HT1080 (cell line): Measurements from ENCODE around the gene GNGT2. TPM values are rescaled to one million over a fixed set of nuclear protein-coding genes. Genes with fewer than 3 reads are reported as not detected.
"Not testable (repeated sequence)": the region's sequence is repeated elsewhere in the genome, so short reads cannot be mapped to it uniquely, and the experiment has no call there.

Source experiments
- DNase-seq: peaks from one replicate; pipeline ENCODE4 v3.0.0-alpha.2; 2015; ENCODE audit warnings: low read depth
- total RNA-seq: library from RNA; depleted of rRNA; stranded (reverse); fragments of >200 nt; shearing (Covaris generic); gene quantifications from 2 replicates; pipeline ENCODE4 v1.2.3, GENCODE V29; 2014

The GNGT2 gene
- total RNA-seq, 1 experiment from 2014 or later, result 10.9 TPM

- peak; percentile 76 for DNase-seq
Measured at GRCh38 chr17:49209061-49209571, 1.3 kb downstream of the GNGT2 start.

DNA sequence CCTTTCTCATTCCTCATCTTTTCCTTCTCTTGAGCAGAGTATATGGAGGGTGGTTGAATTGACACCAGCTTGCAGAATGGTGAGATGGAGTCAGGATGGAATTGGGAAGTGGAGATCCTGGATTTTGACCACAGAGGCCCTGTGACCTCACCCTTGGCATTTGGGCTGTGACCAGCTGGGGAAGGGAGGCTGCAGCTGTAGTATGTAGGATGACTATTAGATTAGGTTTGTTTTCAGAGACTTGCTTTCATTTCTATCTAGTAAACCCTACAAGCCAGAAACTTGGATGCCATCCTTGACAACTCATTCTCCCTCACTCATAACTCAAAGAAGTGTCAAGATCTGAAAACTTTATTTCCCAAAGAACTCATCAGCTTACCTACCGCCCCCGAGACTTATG lies 5.9 kb downstream of the GNGT2 start:
- DNase-seq, result no peak

DNA sequence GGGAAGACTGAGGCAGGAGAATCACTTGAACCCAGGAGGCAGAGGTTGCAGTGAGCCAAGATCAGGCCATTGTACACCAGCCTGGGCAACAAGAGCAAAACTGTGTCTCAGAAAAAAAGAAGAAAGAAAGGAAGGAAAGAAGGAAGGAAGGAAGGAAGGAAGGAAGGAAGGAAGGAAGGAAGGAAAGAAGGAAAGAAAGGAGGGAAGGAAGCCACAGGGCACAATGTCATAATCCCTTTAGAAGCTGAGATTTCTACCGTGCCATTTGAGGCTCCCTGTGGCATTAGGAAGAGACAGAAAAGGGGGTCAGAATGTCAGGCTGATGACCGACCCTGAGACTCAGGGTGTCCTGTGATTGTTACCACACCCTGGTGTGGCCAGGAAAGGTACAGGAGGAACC lies 6.6 kb downstream of the GNGT2 start:
- DNase-seq, result no peak

- peak; percentile 84 for DNase-seq
Measured at GRCh38 chr17:49201481-49201927, 8.9 kb downstream of the GNGT2 start.

DNA sequence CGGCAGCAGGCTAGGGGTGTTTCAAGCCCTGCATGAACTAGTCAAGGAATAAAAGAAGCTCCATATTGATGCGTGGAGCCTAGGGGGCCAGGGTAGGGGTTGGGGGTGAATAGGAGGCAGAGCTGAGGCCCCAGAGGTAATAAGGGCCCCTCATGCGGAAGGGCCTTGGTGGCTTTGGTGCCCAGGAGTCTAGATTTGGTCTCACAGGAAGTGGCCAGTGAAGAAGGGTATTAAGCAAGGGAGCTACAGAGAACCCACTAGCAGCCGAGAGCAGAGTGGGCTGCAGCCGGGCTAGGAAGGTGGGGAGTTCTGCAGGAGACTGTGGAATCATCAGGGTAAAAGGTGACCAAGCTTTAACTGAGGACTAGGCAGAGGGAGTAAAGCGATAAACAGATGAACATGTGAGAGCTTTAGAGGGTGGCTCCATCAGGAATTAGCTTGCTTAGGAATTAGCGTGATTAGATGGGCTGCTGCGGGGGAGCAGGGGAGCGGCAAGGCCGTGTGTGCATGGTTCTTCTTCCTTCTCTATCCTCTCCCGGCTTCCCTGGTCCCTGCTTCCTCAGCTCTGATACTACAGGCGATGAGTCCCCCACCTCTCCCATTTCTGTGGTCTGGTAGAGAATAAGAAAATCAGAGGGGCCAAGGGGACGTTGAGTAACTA lies 9.8 kb downstream of the GNGT2 start:
- no peak for DNase-seq

GRCh38 chr17:49198211-49198610 lies 12.2 kb downstream of the GNGT2 start:
- no peak for DNase-seq

DNA sequence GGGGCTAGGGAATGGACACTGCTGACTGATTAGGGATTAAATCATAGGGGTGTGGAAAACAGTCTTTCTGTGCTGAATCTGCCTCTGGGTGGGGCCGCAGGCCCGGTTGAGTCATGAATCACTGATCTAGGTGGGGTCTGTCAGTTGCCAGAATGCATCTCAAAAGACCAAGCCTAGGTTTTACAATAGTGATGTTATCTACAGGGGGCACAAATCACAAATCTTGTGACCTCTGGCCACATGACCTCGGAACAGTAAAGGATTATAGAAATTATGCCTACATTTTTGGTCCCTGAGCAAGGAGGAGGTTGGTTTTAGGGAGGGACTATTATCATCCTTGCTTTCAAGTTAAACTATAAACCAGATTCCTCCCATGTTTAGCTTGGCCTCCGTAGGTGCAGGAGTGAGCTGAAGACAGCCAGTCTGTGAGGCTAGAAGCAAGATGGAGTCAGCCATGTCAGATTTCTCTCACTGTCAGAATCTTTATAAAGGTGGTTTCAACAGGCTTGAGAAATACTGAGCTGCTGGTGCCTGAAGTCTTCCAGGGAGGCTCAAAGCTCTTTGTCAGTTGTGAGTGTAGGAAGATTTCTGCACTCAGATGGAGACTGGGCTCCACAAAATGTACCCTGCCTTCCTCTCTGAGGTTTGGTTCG lies 12.9 kb downstream of the GNGT2 start:
- DNase-seq, result peak; percentile 53

DNA sequence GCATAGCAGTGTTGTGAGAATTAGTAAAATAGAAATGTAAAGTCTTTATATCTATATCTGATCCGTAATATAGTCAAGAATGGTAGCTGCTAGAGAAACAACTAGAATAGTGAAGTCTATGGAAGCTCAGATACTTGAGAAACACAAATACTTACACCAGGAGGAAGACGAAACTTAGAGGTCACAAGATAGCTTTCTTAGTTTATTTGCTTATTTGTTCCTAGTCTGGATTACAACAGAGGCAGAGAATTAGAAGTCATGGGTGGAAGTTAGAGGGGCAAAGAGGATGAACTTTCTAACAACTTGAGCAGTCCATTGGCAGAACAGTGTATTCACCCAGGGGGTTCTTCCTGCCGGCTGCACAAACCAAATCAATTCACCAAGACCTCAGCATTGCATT lies 13.9 kb downstream of the GNGT2 start:
- DNase-seq, result no peak

- no peak for DNase-seq
Measured at GRCh38 chr17:49195751-49196150, 14.6 kb downstream of the GNGT2 start.

DNA sequence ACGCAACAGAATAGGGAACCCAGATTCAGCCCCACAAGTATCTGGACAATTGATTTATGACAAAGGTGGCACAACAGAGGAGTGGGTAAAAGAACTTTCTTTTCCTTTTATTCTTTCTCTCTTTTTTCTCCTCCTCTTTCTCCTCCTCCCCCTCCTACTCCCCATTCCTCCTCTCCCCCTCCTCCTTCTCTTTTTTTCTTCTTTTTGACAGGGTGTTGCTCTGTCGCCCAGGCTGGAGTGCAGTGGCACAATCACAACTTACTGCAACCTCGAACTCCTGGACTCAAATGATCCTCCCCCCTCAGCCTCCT lies 16.1 kb downstream of the GNGT2 start:
- no peak for DNase-seq

- peak; percentile 66 for DNase-seq
Measured at GRCh38 chr17:49193513-49194296, 16.7 kb downstream of the GNGT2 start.

DNA sequence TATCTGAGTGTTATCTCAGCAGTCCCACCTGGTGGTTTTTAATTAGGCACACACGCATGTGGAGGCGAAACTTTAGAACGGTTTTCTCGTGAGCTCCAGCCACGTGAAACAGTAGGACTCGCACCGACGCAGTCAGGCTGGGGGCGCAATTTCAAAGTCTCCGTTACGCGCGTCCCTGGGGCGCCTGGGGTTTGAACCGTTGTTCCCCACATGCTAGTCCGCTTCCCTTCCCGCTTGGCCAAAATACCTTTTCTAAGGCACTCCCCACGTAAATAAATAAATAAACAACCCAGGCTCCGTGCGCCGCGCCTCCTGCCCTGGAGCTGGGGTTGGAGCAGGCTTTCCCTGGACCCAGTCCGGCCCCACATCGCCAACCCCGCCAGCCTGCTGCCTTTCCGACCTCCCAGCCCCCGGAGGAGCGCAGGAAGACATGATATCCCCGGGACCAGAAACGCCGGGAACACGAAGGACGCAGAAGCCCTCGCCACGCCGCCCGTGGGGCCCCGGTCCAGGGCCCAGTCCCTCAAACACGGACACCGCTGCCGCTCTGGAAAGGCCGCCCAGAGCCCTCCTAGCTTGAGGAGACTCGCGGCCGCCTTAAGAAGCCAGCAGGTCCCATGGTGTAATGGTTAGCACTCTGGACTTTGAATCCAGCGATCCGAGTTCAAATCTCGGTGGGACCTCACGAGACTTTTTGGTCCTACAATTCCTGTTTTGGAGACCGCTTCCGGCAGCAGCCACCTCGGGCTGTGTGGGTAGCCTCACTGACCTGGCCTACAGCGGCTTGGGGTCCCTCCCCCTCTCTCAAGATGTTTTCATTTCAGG lies 18.2 kb downstream of the GNGT2 start:
- peak; percentile 90 for DNase-seq

DNA sequence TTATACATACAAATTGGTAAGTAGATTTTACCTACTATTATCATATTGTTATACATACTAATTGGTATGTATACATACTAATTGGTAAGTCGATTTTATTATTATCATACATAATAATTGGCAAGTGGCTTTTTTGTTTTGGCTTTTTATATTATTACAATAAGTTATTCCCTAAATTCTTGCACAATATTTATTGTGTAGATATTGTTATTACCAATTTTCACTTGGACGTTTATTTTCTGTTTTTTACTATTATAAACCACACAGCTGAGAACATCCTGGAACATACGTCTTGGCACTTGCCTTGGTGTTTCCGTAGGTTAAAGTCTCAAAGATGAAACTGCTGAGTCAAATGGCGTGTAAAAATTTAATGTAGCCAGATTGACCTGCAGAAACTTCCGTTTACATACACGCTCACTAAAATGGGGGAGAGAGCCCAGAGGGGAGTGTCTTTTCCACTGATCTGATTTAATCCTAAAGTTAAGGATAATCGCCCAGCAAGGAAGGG lies 18.9 kb downstream of the GNGT2 start:
- DNase-seq, result no peak

DNA sequence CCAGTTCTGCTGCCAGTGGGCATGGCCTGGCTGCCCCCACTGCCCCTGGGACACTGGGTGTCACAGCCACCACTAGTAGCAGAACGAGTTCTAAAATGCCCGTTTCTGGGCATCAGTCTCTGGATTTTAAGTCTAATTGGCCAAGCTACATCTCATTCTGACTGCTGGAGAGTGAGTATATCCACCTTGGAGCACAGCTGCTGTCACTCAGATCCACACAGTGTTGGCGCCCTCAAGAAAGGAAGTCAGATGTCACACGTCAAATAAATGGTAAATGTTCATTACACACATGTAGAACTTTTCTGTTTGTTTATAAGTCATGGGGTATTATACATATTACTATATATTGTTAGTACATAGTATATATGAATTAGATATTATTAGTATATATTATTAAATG lies 19.4 kb downstream of the GNGT2 start:
- DNase-seq, result no peak

DNA sequence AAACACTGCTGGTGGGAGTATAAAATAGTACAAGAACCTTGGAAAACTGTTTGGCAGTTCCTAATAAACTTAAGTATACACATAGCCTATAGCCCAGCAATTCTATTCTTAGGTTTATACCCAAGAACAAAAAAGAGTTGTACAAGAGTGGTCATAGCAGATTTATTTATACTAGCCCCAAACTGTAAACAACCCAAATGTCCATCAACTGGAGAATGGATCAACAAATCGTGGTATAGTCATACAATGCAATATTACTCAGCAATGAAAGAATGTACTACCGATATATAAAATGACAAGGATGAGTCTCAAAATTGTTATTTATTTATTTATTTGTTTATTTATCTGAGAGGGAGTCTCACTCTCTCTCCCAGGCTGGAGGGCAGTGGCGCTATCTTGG lies 23.1 kb downstream of the GNGT2 start:
- no peak for DNase-seq

DNA sequence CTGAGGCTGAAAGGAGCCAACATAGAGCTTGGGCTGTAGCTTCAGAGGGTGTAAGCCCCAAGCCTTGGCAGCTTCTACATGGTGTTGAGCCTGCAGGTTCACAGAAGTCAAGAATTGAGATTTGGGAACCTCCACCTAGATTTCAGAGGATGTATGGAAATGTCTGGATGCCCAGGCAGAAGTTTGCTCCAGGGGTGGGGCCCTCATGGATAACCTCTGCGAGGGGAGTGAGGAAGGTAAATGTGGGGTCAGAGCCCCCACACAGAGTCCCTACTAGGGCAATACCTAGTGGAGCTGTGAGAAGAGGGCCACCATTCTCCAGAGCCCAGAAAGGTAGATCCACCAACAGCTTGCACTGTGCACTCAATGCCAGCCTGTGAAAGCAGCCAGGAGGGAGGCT lies 25.0 kb downstream of the GNGT2 start:
- DNase-seq, result not testable (repeated sequence)

- not testable (repeated sequence) for DNase-seq
Measured at GRCh38 chr17:49184522-49184921, 25.9 kb downstream of the GNGT2 start.

DNA sequence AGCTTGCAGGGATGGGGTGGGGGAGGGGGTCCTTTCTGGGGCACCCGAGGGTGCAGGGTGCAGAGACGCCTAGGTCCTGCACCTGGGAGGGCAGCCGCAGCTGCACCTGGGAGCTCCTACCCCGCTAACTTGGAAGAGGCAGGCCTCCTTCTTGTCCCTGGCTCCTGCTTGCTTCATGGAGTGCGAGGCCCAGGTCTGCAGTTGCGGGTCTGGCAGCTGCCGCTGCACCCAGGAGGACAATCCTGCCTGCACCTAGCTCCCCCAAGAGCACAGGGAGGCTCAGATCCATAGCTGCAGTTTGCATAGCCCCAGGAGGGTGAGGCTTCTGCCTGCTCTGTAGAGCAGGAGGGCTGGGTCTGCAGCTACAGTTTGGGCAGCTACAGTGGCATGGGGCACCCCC lies 26.6 kb downstream of the GNGT2 start:
- DNase-seq, result no peak

- DNase-seq, result no peak
Measured at GRCh38 chr17:49183341-49183740, 27.0 kb downstream of the GNGT2 start.

- no peak for DNase-seq
Measured at GRCh38 chr17:49180998-49181635, 29.3 kb downstream of the GNGT2 start.

- peak; percentile 61 for DNase-seq
Measured at GRCh38 chr17:49180303-49180702, 30.1 kb downstream of the GNGT2 start.
